B cell (primary cell): ENCODE results near the gene ZYG11A. TPM values are rescaled to one million over a fixed set of nuclear protein-coding genes. Genes with fewer than 3 reads are reported as not detected.

ENCODE experiments used
- ATAC-seq: fragments of 200-7000 bp; cut with Tn5 transposase; one replicate; pipeline ENCODE4 v1.10.0; 2021; ENCODE audit warnings: low read depth, mild to moderate bottlenecking, moderate number of reproducible peaks, moderate library complexity
- CTCF ChIA-PET: fragments of 350-600 bp; sonication (Branson Sonifier 250); formaldehyde crosslinking; loops from one replicate; lab custom pipeline; 2021; ENCODE audit warnings: antibody characterized with exemption, inconsistent platforms; lab: Charles Lee
- POLR2A ChIA-PET: fragments of 350-600 bp; sonication (Branson Sonifier 250); formaldehyde crosslinking; loops from one replicate; lab custom pipeline; 2021; ENCODE audit warnings: antibody characterized with exemption; lab: Charles Lee
- DNase-seq: peaks from one replicate; pipeline ENCODE4 v3.0.0; 2013
- H2AFZ ChIP-seq: 2 replicates; pipeline ENCODE4 v1.6.1; 2012; ENCODE audit warnings: mild to moderate bottlenecking, low read depth, low read length; ENCODE audit not compliant: insufficient read depth, poor library complexity, severe bottlenecking
- H3K27ac ChIP-seq, 2 donors: 1 replicate in 1 of 2; 2 replicates in 1 of 2; pipeline ENCODE4 v1.5.1; 2012 to 2013; ENCODE audit warnings: low read length in 2 of 2, mild to moderate bottlenecking in 2 of 2, moderate library complexity in 1 of 2
- H3K27me3 ChIP-seq, 4 experiments: fragments of 200-600 bp in 1 of 4; sonication (generic) in 1 of 4; replicated peaks in 1 of 4; 1 replicate in 2 of 4; 2 replicates in 2 of 4; pipeline versions ENCODE4 v1.6.1 to v1.7.0; 2013 to 2016; ENCODE audit warnings: low read length in 3 of 4, mild to moderate bottlenecking in 2 of 4, mixed read lengths in 1 of 4, moderate library complexity in 1 of 4; ENCODE audit not compliant: insufficient read depth in 4 of 4, control insufficient read depth in 3 of 4; ENCODE audit errors: control extremely low read depth in 1 of 4
- H3K36me3 ChIP-seq, 2 experiments: replicated peaks in 1 of 2; 1 replicate in 1 of 2; 2 replicates in 1 of 2; pipeline versions ENCODE4 v1.6.1 to v1.7.1; 2013; ENCODE audit warnings: low read length in 1 of 2; ENCODE audit not compliant: insufficient read depth in 2 of 2, control insufficient read depth in 1 of 2; ENCODE audit errors: control extremely low read depth in 1 of 2, extremely low read depth in 1 of 2
- H3K4me1 ChIP-seq, 2 donors: fragments of 200-600 bp in 1 of 2; sonication (generic) in 1 of 2; 1 replicate in 1 of 2; 2 replicates in 1 of 2; pipeline versions ENCODE4 v1.5.1 to v1.6.1; 2013 to 2017; ENCODE audit warnings: low read length in 2 of 2; ENCODE audit not compliant: control insufficient read depth in 2 of 2, insufficient read depth in 2 of 2
- H3K4me2 ChIP-seq: replicated peaks from 2 replicates; pipeline ENCODE3; 2012; ENCODE audit warnings: mild to moderate bottlenecking, low read depth, low read length; ENCODE audit not compliant: poor library complexity, severe bottlenecking
- H3K4me3 ChIP-seq, 5 experiments: fragments of 200-600 bp in 1 of 5; sonication (generic) in 1 of 5; 1 replicate in 3 of 5; 2 replicates in 2 of 5; pipeline versions ENCODE4 v1.5.1 to v1.7.0; 2011 to 2016; ENCODE audit warnings: low read length in 4 of 5, mild to moderate bottlenecking in 4 of 5, low read depth in 2 of 5, control low read depth in 1 of 5, moderate library complexity in 1 of 5; ENCODE audit not compliant: insufficient read depth in 1 of 5; ENCODE audit errors: control extremely low read depth in 1 of 5, extremely low read depth in 1 of 5
- H3K79me2 ChIP-seq: fragments of 200-600 bp; sonication (generic); one replicate; pipeline ENCODE4 v1.6.0; 2016; ENCODE audit warnings: low read length; ENCODE audit not compliant: control insufficient read depth, insufficient read depth
- H3K9ac ChIP-seq: fragments of 200-600 bp; sonication (generic); 2 replicates; pipeline ENCODE4 v1.6.1; 2017; ENCODE audit warnings: mild to moderate bottlenecking, low read length, moderate library complexity
- H3K9me3 ChIP-seq, 3 donors: one replicate each; pipeline versions ENCODE4 v1.6.1 to v1.7.1; 2013; ENCODE audit warnings: low read length in 2 of 3; ENCODE audit not compliant: control insufficient read depth in 2 of 3, insufficient read depth in 1 of 3; ENCODE audit errors: control extremely low read depth in 1 of 3
- H4K20me1 ChIP-seq: 2 replicates; pipeline ENCODE4 v1.6.0; 2012; ENCODE audit warnings: mild to moderate bottlenecking, low read length; ENCODE audit not compliant: insufficient read depth, control insufficient read depth, poor library complexity, severe bottlenecking
- H3K27ac Mint-ChIP-seq: one replicate; pipeline ENCODE4 v1.8.0; 2021; ENCODE audit warnings: mixed read lengths
- H3K27me3 Mint-ChIP-seq: one replicate; pipeline ENCODE4 v1.8.0; 2021; ENCODE audit warnings: mixed read lengths
- H3K4me1 Mint-ChIP-seq: one replicate; pipeline ENCODE4 v1.8.0; 2021; ENCODE audit warnings: mixed read lengths
- H3K4me3 Mint-ChIP-seq: one replicate; pipeline ENCODE4 v1.8.0; 2021; ENCODE audit warnings: mixed read lengths
- H3K9me3 Mint-ChIP-seq: one replicate; pipeline ENCODE4 v1.8.0; 2022; ENCODE audit warnings: mixed read lengths; ENCODE audit not compliant: insufficient read depth
- EZH2 ChIP-seq: IDR thresholded peaks from 2 replicates; pipeline ENCODE4 v1.6.1; 2012; ENCODE audit warnings: borderline replicate concordance, low read depth, mild to moderate bottlenecking, moderate library complexity, low read length; ENCODE audit not compliant: insufficient read depth, poor library complexity, severe bottlenecking
- WGBS: methylation state at CpG from one replicate; pipeline ENCODE4 v1.1.5; 2013; ENCODE audit warnings: missing lambda C conversion rate; ENCODE audit not compliant: insufficient coverage; 5-methylcytosine and 5-hydroxymethylcytosine counted together
- intact Hi-C: fragments of 100-400 bp; cut with micrococcal nuclease; formaldehyde crosslinking; loops from one replicate; pipeline ENCODE4 v1.10.0; 2022
- polyA plus RNA-seq: library from polyadenylated mRNA; depleted of rRNA; stranded (reverse); fragments of >200 nt; gene quantifications from 2 replicates; pipeline ENCODE4 v1.2.3, GENCODE V29; 2012
- total RNA-seq, 2 donors: library from RNA; stranded (reverse); fragments of 120-200 nt in 1 of 2; gene quantifications; 1 replicate in 1 of 2; 2 replicates in 1 of 2; pipeline versions ENCODE4 v1.2.3 to v1.2.4, GENCODE V29; 2013 to 2022
- TF ChIP-seq, protein P1 (sequence below): fragments of 200-600 bp; IDR thresholded peaks from one replicate; pipeline ENCODE4 v1.8.0; 2022; ENCODE audit warnings: antibody characterized with exemption, mild to moderate bottlenecking

Gene ZYG11A
- total and polyA plus RNA-seq, 2 donors (not counting 1 experiment from before 2014, with no cell fraction given): 0.24 to 1.5 TPM

DNA sequence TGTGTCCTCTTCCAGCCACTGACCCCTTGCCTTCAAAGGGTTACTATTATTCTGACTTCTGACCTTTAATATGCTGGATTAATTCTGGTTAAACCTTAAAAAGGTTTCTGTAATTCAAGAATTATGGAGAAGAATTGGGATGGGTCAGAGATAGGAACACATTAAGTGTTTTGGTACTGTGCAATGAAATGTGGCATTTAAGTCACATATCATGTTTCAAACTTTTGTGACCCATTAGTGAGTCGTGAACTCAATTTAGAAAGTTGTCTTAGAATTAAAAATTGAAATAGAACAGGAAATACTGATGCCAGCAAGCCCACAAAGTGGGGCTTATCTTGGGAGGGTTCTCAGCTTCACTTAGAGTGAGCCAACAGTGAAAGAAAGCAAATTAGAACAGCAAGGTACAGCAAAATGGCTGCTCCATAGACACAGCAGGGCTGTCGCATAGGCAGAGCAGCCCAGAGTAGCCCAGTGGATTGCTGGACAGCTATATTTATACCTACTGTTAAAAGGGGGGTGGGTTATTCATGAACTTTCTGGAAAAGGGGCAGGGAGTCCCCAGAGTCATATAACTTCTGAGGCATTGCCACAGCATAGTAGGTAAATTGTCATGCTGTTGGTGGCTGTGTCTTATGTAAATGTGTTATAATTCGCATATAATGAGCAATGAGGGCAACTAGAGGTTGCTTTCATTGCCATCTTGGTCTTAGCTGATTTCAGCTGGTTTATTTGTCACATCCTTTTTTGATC lies 95.0 kb downstream of the ZYG11A start:
- Histone ChIP-seq H3K9ac (no peak overlapping the region), H4K20me1 (no peaks in the 10 kb centered on the region), H3K27ac (no peak overlapping the region), H3K4me1 (no peaks in the 10 kb centered on the region), H3K79me2 (no peaks in the 10 kb centered on the region), H3K36me3 (no peaks in the 10 kb centered on the region), H3K4me2 (no peak overlapping the region), H3K4me3 (no peak overlapping the region), H2AFZ (no peak overlapping the region), H3K9me3 (no peaks in the 10 kb centered on the region), H3K27me3 (no peaks in the 10 kb centered on the region)
- TF ChIP-seq, protein P1, sequence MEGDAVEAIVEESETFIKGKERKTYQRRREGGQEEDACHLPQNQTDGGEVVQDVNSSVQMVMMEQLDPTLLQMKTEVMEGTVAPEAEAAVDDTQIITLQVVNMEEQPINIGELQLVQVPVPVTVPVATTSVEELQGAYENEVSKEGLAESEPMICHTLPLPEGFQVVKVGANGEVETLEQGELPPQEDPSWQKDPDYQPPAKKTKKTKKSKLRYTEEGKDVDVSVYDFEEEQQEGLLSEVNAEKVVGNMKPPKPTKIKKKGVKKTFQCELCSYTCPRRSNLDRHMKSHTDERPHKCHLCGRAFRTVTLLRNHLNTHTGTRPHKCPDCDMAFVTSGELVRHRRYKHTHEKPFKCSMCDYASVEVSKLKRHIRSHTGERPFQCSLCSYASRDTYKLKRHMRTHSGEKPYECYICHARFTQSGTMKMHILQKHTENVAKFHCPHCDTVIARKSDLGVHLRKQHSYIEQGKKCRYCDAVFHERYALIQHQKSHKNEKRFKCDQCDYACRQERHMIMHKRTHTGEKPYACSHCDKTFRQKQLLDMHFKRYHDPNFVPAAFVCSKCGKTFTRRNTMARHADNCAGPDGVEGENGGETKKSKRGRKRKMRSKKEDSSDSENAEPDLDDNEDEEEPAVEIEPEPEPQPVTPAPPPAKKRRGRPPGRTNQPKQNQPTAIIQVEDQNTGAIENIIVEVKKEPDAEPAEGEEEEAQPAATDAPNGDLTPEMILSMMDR: no peak
- TF ChIP-seq EZH2: no peak
- intact Hi-C loops: no loop called here
- Mint-ChIP-seq H3K27ac (no peak overlapping the region), H3K4me1 (no peaks in the 10 kb centered on the region), H3K9me3 (no peaks in the 10 kb centered on the region), H3K27me3 (no peaks in the 10 kb centered on the region), H3K4me3 (no peak overlapping the region)
- POLR2A ChIA-PET: no interaction called here
- ATAC-seq (no peak), DNase-seq (no peak)
- 95% methylated on average over 3 of the region's 3 CpGs for WGBS
- CTCF ChIA-PET: interaction anchor here (0.6 kb wide), 1 partner anchor 16 kb away, joined by 4 read pairs; the partner anchor contains the start of gene ECHDC2

DNA sequence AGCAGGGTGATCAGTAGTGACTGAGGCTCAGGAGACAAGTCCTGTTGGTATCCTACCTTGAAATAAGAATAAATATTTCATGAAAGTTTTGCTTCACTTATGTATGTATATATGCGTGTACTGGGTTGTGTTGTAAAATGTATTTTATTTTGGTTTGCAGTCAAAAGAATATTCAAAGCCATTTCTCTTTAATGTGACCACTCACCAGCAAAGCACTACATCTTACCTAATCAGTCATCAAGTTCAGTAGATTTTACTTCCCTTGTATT lies 95.6 kb downstream of the ZYG11A start:
- Histone ChIP-seq H3K4me1 (no peaks in the 10 kb centered on the region), H3K9me3 (no peaks in the 10 kb centered on the region), H4K20me1 (no peaks in the 10 kb centered on the region), H3K4me3 (no peak overlapping the region), H3K4me2 (no peak overlapping the region), H3K27me3 (no peaks in the 10 kb centered on the region), H3K36me3 (no peaks in the 10 kb centered on the region), H3K9ac (no peak overlapping the region), H3K79me2 (no peaks in the 10 kb centered on the region), H3K27ac (no peak overlapping the region), H2AFZ (no peak overlapping the region)
- Mint-ChIP-seq H3K27me3 (no peaks in the 10 kb centered on the region), H3K4me3 (no peak overlapping the region), H3K4me1 (no peaks in the 10 kb centered on the region), H3K9me3 (no peaks in the 10 kb centered on the region), H3K27ac (no peak overlapping the region)
- DNase-seq: no peak
- ChIA-PET CTCF (interaction anchor here (0.6 kb wide), 1 partner anchor 16 kb away, joined by 4 read pairs; the partner anchor contains the start of gene ECHDC2), POLR2A (no interaction called here)
- no CpG with 5 or more reads among the region's 1 CpG for WGBS
- intact Hi-C loops: no loop called here
- TF ChIP-seq, protein P1: no peak
- TF ChIP-seq EZH2: no peak
- no peak for ATAC-seq
